GM19351 (cell line): ENCODE measurements around the gene FIGNL1.
"Not testable (repeated sequence)": the region's sequence is repeated elsewhere in the genome, so short reads cannot be mapped to it uniquely, and the experiment has no call there.

ENCODE experiments used
- ATAC-seq: cut with Tn5 transposase; IDR thresholded peaks from one replicate; pipeline ENCODE4 v1.9.1; 2021; ENCODE audit warnings: mild to moderate bottlenecking, moderate library complexity; ENCODE audit not compliant: unreplicated experiment

FIGNL1 gene

DNA sequence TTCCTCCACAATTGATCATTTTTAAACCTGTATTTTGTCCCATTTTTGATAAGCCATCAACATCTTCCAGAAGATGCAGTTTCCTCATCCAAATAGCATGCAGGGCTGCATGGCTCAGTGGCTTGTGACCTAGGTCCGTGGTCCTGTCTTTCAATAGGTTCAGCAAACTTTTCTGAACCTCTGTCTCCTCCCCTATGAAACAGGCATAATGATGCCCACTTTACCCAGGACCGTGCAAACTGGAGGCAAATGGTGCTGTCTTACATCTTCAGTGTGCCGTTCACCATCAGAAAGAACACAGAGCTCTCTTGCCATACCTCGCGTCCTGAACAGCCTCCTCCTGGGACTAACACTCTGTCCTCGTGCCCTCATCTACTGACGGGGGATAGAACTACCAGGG, 22.3 kb upstream of the FIGNL1 start:
- ATAC-seq, result no peak

GRCh38 chr7:50471970-50472369, 21.8 kb upstream of the FIGNL1 start:
- ATAC-seq, result no peak

DNA sequence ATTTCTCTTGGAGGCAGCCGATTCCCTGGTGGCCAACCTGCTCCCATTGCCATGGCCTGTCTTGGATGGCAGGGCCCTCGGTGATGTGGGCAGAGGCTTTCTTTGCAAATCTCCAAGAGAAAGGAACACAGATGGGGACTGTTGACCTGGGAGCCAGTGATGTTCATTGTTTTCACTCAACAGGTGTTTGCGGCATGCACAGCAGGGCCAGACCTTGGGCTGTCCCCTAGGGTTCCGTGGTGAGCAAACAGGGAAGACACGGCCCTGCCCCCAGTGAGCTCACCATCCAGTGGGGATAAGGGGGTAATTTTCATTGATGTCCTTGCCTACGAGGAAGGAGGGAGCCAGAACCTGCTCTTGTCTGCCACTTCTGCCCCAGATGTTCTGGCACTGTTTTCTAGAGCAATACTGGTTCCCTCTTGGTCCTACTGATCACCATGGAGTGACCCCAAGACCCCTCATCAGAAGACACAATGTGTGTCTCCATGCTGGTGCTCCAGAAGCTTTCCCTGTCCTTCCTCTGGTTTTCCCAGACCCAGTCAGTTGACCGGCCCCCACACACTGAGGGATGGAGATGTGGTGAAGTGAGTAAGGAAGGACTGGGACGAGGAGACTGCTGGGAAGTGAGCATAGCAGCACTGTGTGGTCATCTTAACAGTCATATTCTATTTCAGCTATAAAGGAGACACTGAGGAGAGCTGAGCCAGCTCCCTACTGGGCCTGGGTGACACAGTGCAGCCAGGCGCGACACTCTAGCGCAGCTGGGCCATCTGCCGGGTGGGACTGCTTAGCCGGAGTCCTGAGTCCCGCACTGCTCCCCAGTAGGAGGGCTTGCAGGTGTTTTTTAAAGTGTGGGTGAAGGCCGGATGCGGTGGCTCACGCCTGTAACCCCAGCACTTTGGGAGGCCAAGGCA, 20.4 kb upstream of the FIGNL1 start:
- no peak for ATAC-seq

DNA sequence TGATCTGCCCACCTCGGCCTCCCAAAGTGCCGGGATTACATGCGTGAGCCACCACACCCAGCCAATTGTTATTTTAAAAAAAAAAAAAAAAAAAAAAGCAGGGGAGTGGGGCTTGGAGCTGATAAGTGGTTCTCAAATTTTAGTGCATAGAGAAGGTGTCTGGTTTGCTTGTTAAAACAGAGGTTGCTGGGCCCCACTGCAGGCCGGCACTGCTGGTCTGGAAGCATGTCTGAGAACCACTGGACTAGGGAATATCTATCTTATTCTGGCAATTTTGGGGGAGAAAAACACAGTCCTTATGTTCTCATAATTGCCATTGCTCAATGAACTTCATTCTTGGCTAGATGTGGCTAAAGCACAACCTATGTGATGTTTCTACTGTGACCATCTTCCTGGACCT, 19.0 kb upstream of the FIGNL1 start:
- no peak for ATAC-seq

DNA sequence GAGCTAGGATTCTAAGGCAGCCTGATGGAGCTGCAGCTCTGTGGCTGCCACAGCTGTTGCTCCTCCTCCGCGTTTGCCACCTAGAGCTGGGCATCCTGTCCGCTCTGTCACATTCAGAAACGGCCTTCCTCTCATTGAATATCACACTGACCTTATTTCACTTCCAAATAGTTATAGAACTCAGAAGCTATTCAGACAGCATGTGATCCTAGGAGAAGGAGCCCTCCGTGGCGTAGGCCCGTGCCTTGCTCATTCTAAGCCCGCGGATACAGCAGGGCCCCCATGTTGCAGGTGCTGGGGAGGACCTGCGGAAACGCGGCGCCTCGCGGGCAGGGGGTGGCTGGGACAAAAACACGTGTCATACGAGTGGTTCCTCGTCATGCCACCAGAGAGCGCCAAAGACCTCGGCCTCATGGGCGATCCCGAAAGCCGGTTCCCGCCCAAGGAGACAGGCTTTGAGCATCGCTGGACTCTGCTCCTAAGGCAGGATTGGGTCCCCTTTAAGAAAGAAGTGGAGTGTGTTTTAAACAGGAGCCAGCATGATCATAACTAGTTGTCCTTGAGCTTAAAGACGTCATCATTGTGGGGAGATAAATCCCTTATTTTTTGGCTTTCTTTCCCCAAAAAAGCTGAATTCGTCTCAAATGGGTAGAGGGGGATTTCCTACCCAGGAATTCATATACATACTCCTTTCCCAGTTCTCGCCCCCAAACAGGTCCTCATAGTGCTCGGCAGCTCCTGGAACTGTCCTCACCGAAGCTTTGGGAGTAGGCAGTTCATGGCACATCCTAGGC, 17.9 kb upstream of the FIGNL1 start:
- ATAC-seq, result peak; percentile 93

- no peak for ATAC-seq
Measured at GRCh38 chr7:50466815-50467585, 16.9 kb upstream of the FIGNL1 start.

DNA sequence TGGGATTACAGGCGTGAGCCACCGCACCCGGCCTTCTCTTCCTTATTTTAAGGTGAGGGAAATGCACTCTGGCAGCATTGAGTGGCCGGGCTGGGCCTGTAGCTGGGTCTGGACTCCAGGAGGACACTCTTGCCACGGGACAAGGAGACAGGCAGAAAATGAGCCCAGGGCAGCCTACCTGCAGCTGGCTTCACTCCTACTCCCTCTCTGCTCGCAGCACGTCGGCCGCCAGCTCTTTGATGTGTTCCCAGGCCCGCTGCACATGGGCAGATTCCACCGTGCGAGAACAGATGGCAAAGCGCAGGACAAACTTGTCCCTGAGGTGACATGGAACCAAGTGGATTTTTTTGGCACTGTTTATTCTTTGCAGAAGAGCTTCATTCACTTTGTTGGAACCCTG, 12.9 kb upstream of the FIGNL1 start:
- no peak for ATAC-seq

GRCh38 chr7:50462361-50462760, 12.2 kb upstream of the FIGNL1 start:
- ATAC-seq, result no peak

GRCh38 chr7:50461695-50462094, 11.5 kb upstream of the FIGNL1 start:
- no peak for ATAC-seq

DNA sequence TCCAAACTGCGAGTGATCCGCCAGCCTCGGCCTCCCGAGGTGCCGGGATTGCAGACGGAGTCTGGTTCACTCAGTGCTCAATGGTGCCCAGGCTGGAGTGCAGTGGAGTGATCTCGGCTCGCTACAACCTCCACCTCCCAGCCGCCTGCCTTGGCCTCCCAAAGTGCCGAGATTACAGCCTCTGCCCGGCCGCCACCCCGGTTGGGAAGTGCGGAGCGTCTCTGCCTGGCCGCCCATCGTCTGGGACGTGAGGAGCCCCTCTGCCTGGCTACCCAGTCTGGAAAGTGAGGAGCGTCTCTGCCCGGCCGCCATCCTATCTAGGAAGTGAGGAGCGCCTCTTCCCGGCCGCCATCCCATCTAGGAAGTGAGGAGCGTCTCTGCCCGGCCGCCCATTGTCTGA, 9.0 kb upstream of the FIGNL1 start:
- ATAC-seq, result not testable (repeated sequence)

GRCh38 chr7:50458651-50459050, 8.5 kb upstream of the FIGNL1 start:
- not testable (repeated sequence) for ATAC-seq

- no peak for ATAC-seq
Measured at GRCh38 chr7:50456371-50457123, 6.4 kb upstream of the FIGNL1 start.

DNA sequence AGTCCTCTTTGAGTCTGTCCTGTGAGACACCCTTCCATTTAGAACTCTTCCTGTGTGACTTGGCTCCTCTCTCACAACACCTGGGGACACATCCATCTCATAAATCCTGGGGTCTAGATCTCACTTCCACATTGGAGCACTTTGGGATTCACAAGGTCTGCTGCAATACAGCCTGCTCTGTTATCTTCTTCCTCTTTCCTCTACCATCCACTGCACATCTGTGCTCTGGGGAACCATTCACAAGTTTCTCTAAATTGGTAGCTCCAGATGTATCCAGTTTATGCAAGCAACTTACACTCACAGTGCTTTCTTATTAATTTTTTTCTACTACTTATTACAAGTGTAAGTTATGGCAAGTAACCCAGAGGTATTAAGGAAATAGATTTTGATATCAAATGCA, 5.5 kb upstream of the FIGNL1 start:
- ATAC-seq, result no peak

DNA sequence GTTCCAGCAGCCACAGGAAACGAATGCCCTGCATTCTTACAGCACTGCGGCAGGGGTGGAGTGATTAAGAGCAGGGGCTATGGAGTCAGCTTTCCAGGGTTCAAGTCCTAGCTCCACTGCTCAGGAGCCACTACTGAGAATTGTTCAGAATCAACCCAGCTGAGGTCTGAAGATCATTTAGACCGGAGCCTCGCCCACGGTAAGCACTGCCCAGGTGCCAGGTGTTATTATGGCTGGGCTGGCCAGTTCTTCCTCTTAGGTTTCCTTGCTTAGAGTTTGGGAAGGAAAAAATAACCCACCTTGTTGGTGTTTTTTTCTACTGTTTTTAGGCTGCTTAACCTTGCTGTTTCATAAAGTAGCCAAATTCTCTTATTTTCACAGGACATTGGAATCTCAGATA, 4.8 kb upstream of the FIGNL1 start:
- no peak for ATAC-seq

- peak; percentile 2 for ATAC-seq
Measured at GRCh38 chr7:50450590-50451032, 461 bp upstream of the FIGNL1 start.

GRCh38 chr7:50449501-50449880, 659 bp downstream of the FIGNL1 start:
- no peak for ATAC-seq

DNA sequence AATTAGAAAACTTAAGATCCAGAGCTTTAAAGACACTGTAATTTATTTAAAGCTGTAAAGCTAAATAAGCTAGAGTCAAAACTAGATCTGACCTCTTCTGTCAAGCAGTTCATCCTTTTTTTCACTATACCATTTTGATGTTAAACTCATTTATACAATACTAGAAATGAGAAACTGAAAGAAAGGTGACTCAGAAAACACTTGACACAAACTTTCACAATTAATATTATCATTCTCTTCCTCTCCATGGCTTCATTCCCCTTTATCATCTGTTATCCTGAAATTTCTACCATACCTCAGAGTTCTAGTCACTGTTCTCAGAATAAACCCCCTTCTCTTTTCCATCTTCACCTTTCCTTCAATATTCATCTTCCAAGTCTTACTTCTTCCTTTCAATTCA, 1.3 kb downstream of the FIGNL1 start:
- peak; percentile 32 for ATAC-seq

DNA sequence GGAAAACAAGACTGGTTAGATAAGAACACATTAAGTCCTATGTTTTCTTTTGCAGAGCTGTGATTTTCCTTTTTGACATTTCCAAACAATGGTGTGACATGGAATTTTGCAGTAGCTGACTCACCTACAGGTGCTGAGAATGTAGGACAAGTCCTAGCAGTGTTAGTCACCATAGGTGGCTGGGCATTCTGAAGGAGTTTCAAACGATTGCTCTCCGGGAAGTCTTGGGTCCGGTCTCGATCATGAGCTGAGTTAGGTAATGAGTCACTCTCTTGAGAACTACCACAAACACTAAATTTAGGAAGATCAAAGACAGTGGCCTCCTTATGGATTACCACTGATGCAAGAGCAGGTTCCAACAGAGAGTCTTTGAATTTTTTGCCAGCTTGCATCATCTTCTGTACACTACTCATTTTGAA, 3.6 kb downstream of the FIGNL1 start:
- ATAC-seq, result peak; percentile 34

GRCh38 chr7:50436133-50436806, 13.9 kb downstream of the FIGNL1 start:
- no peak for ATAC-seq

- ATAC-seq, result no peak
Measured at GRCh38 chr7:50431722-50432305, 18.3 kb downstream of the FIGNL1 start.
